KMS-11 (cell line): ENCODE measurements around the gene LGALS9.
"Not testable (repeated sequence)": the region's sequence is repeated elsewhere in the genome, so short reads cannot be mapped to it uniquely, and the experiment has no call there.

Source experiments
- H2AFZ ChIP-seq: fragments of 200-600 bp; sonication (generic); 2 replicates; pipeline ENCODE4 v1.6.1; 2016; ENCODE audit warnings: antibody characterized with exemption, mixed run types, low read depth
- H3K27ac ChIP-seq: fragments of 200-600 bp; sonication (generic); 2 replicates; pipeline ENCODE4 v1.6.1; 2016; ENCODE audit warnings: mild to moderate bottlenecking, mixed run types
- H3K27me3 ChIP-seq: fragments of 200-600 bp; sonication (generic); 2 replicates; pipeline ENCODE4 v1.6.1; 2017; ENCODE audit warnings: mild to moderate bottlenecking, low read depth, mixed run types, moderate library complexity; ENCODE audit not compliant: insufficient read depth
- H3K36me3 ChIP-seq: fragments of 200-600 bp; sonication (generic); 2 replicates; pipeline ENCODE4 v1.6.1; 2017; ENCODE audit warnings: mild to moderate bottlenecking, mixed run types; ENCODE audit not compliant: insufficient read depth
- H3K4me1 ChIP-seq: fragments of 200-600 bp; sonication (generic); 2 replicates; pipeline ENCODE4 v1.6.1; 2016; ENCODE audit warnings: mild to moderate bottlenecking, low read depth, mixed run types; ENCODE audit not compliant: poor library complexity, severe bottlenecking
- H3K4me2 ChIP-seq: fragments of 200-600 bp; sonication (generic); 2 replicates; pipeline ENCODE4 v1.7.0; 2016; ENCODE audit warnings: mild to moderate bottlenecking, mixed run types
- H3K4me3 ChIP-seq: fragments of 200-600 bp; sonication (generic); IDR thresholded peaks from 2 replicates; pipeline ENCODE4 v1.6.1; 2017; ENCODE audit warnings: low read depth, low read length, mixed read lengths; ENCODE audit not compliant: insufficient read depth
- H3K79me2 ChIP-seq: fragments of 200-600 bp; sonication (generic); 2 replicates; pipeline ENCODE4 v1.6.1; 2016; ENCODE audit warnings: low read depth, mixed run types; ENCODE audit not compliant: insufficient read depth
- H3K9ac ChIP-seq: fragments of 200-600 bp; sonication (generic); 2 replicates; pipeline ENCODE4 v1.6.1; 2016; ENCODE audit warnings: mild to moderate bottlenecking, mixed run types
- H4K20me1 ChIP-seq: fragments of 200-600 bp; sonication (generic); 2 replicates; pipeline ENCODE4 v1.6.1; 2016; ENCODE audit warnings: mild to moderate bottlenecking, mixed run types; ENCODE audit not compliant: insufficient read depth
- CTCF ChIP-seq: fragments of 200-600 bp; sonication (generic); conservative IDR thresholded peaks from 2 replicates; pipeline ENCODE4 v1.6.1; 2017; ENCODE audit warnings: low read depth, mild to moderate bottlenecking, antibody characterized with exemption, low read length, moderate library complexity, mixed read lengths

LGALS9 gene

GRCh38 chr17:27624539-27624938 lies 6.4 kb upstream of the LGALS9 start:
- Histone ChIP-seq H3K4me1 (no peaks in the 10 kb centered on the region), H4K20me1 (no peaks in the 10 kb centered on the region), H3K4me3 (no peak overlapping the region), H3K27ac (no peak overlapping the region), H2AFZ (no peak overlapping the region), H3K27me3 (no peaks in the 10 kb centered on the region), H3K9ac (no peak overlapping the region), H3K4me2 (no peak overlapping the region), H3K36me3 (no peaks in the 10 kb centered on the region), H3K79me2 (no peaks in the 10 kb centered on the region)
- TF ChIP-seq CTCF: no peak

- Histone ChIP-seq H3K4me3 (no peak overlapping the region), H3K79me2 (no peaks in the 10 kb centered on the region), H3K27ac (no peak overlapping the region), H3K27me3 (no peaks in the 10 kb centered on the region), H3K4me2 (no peak overlapping the region), H3K4me1 (peaks cover 1% of the 10 kb centered on the region), H3K36me3 (no peaks in the 10 kb centered on the region), H3K9ac (no peak overlapping the region), H2AFZ (no peak overlapping the region), H4K20me1 (no peaks in the 10 kb centered on the region)
- no peak for TF ChIP-seq CTCF
These were observed 5.1 kb upstream of the LGALS9 start for GRCh38 chr17:27625856-27626255.

GRCh38 chr17:27627514-27627913 lies 3.5 kb upstream of the LGALS9 start:
- Histone ChIP-seq H3K27me3 (no peaks in the 10 kb centered on the region), H3K36me3 (no peaks in the 10 kb centered on the region), H3K4me2 (no peak overlapping the region), H3K4me3 (no peak overlapping the region), H3K27ac (no peak overlapping the region), H2AFZ (no peak overlapping the region), H4K20me1 (no peaks in the 10 kb centered on the region), H3K9ac (no peak overlapping the region), H3K79me2 (no peaks in the 10 kb centered on the region), H3K4me1 (peaks cover 7% of the 10 kb centered on the region)
- TF ChIP-seq CTCF: no peak

GRCh38 chr17:27628376-27628775 lies 2.6 kb upstream of the LGALS9 start:
- Histone ChIP-seq H3K4me1 (peaks cover 7% of the 10 kb centered on the region), H3K4me2 (no peak overlapping the region), H2AFZ (no peak overlapping the region), H3K79me2 (no peaks in the 10 kb centered on the region), H3K9ac (no peak overlapping the region), H3K36me3 (no peaks in the 10 kb centered on the region), H3K27me3 (no peaks in the 10 kb centered on the region), H3K4me3 (no peak overlapping the region), H4K20me1 (no peaks in the 10 kb centered on the region), H3K27ac (no peak overlapping the region)
- TF ChIP-seq CTCF: no peak

GRCh38 chr17:27629260-27629659 lies 1.7 kb upstream of the LGALS9 start:
- not testable (repeated sequence) for H4K20me1 ChIP-seq, H3K4me2 ChIP-seq, H3K9ac ChIP-seq, H3K36me3 ChIP-seq, H3K27me3 ChIP-seq, H3K4me1 ChIP-seq, H3K4me3 ChIP-seq, H3K27ac ChIP-seq, H2AFZ ChIP-seq, H3K79me2 ChIP-seq
